Fibroblast of lung (primary cell): ENCODE data around the gene DLGAP1.

Experiments used
- CTCF ChIP-seq, 2 donors: IDR thresholded peaks in 1 of 2; conservative IDR thresholded peaks in 1 of 2; 1 replicate in 1 of 2; 2 replicates in 1 of 2; pipeline ENCODE4 v1.5.1; 2011 to 2012; ENCODE audit warnings: low read length in 2 of 2, control low read depth in 1 of 2, inconsistent platforms in 1 of 2, low read depth in 1 of 2, mild to moderate bottlenecking in 1 of 2
- EZH2 ChIP-seq: IDR thresholded peaks from 2 replicates; pipeline ENCODE4 v1.5.1; 2012; ENCODE audit warnings: low read length, control low read depth, mild to moderate bottlenecking; ENCODE audit errors: missing control alignments

DNA sequence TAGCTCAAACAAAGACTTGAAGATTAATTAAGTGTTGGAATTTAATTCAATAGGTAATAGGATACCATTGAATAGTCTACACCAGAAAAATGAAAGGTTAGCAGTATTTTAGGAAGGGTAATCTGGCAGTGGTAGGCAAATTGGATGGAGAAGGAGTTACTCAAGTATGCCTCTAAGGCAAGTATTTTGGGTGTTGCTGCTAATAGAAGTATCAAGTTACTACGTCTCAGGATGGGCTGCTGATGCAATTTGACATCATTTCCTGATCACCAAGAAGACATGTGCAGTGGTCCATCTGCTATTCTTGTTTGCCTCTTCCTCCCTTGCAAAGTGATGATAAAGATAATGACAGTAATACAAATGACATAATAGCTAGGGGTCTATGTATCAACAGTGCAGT lies 519.8 kb downstream of the DLGAP1 start:
- TF ChIP-seq CTCF (conservative IDR thresholded peaks at IDR 0.05 in 1 of 2, IDR thresholded peaks at IDR 0.05 in 1 of 2; ENCODE audit: low read depth in 1 of 2, low read length in 2 of 2), result no peak
- no peak for TF ChIP-seq EZH2
